Neural progenitor cell (in vitro differentiated cells): ENCODE measurements around the gene FBXO15. TPM values are rescaled to one million over a fixed set of nuclear protein-coding genes. Genes with fewer than 3 reads are reported as not detected.

Source experiments
- DNase-seq: peaks from one replicate; pipeline ENCODE4 v3.0.0-alpha.2; 2016; ENCODE audit warnings: low spot score
- H2AFZ ChIP-seq: fragments of 200-600 bp; sonication (generic); replicated peaks from 2 replicates; pipeline ENCODE4 v1.6.1; 2016; ENCODE audit warnings: antibody characterized with exemption
- H3F3A ChIP-seq: fragments of 200-600 bp; sonication (generic); 2 replicates; pipeline ENCODE4 v1.6.1; 2016; ENCODE audit warnings: antibody characterized with exemption, low read depth
- H3K27ac ChIP-seq: fragments of 200-600 bp; sonication (generic); 2 replicates; pipeline ENCODE4 v1.5.1; 2016; ENCODE audit warnings: mild to moderate bottlenecking
- H3K27me3 ChIP-seq: fragments of 200-600 bp; sonication (generic); 2 replicates; pipeline ENCODE4 v1.6.1; 2016; ENCODE audit warnings: mild to moderate bottlenecking, moderate library complexity
- H3K36me3 ChIP-seq: fragments of 200-600 bp; sonication (generic); 2 replicates; pipeline ENCODE4 v1.5.1; 2016
- H3K4me1 ChIP-seq: fragments of 200-600 bp; sonication (generic); 2 replicates; pipeline ENCODE4 v1.6.1; 2016; ENCODE audit warnings: mixed run types
- H3K4me2 ChIP-seq: fragments of 200-600 bp; sonication (generic); 2 replicates; pipeline ENCODE4 v1.6.1; 2016
- H3K4me3 ChIP-seq: fragments of 200-600 bp; sonication (generic); 2 replicates; pipeline ENCODE4 v1.5.1; 2016
- H3K79me2 ChIP-seq: fragments of 200-600 bp; sonication (generic); 2 replicates; pipeline ENCODE4 v1.6.1; 2016; ENCODE audit warnings: low read depth
- H3K9ac ChIP-seq: fragments of 200-600 bp; sonication (generic); 2 replicates; pipeline ENCODE4 v1.6.1; 2016
- H3K9me3 ChIP-seq: fragments of 200-600 bp; sonication (generic); 2 replicates; pipeline ENCODE4 v1.5.1; 2016; ENCODE audit warnings: low read depth
- H4K20me1 ChIP-seq: fragments of 200-600 bp; sonication (generic); 2 replicates; pipeline ENCODE4 v1.6.1; 2016; ENCODE audit warnings: low read depth
- H3K27ac Mint-ChIP-seq: 3 replicates; pipeline ENCODE4 v1.8.0; 2021; ENCODE audit warnings: mixed read lengths
- H3K27me3 Mint-ChIP-seq: 2 replicates; pipeline ENCODE4 v1.8.0; 2022; ENCODE audit warnings: low read depth, mild to moderate bottlenecking, inconsistent platforms, moderate library complexity, mixed read lengths; ENCODE audit not compliant: insufficient read depth
- H3K36me3 Mint-ChIP-seq: 3 replicates; pipeline ENCODE4 v1.8.0; 2021; ENCODE audit warnings: mixed read lengths
- H3K4me1 Mint-ChIP-seq: 3 replicates; pipeline ENCODE4 v1.8.0; 2021; ENCODE audit warnings: mixed read lengths
- H3K4me3 Mint-ChIP-seq: 3 replicates; pipeline ENCODE4 v1.8.0; 2021; ENCODE audit warnings: mild to moderate bottlenecking, moderate library complexity, mixed read lengths
- H3K9me3 Mint-ChIP-seq: 3 replicates; pipeline ENCODE4 v1.8.0; 2020; ENCODE audit warnings: mixed read lengths
- CTCF ChIP-seq: fragments of 200-600 bp; sonication (generic); IDR thresholded peaks from 2 replicates; pipeline ENCODE4 v1.5.1; 2017; ENCODE audit warnings: antibody characterized with exemption, mild to moderate bottlenecking
- EZH2 ChIP-seq: fragments of 200-600 bp; sonication (generic); IDR thresholded peaks from 2 replicates; pipeline ENCODE4 v1.6.1; 2017; ENCODE audit warnings: antibody characterized with exemption, mild to moderate bottlenecking, moderate library complexity
- EZH2phosphoT487 ChIP-seq: fragments of 200-600 bp; sonication (generic); IDR thresholded peaks from 2 replicates; pipeline ENCODE4 v1.6.1; 2017; ENCODE audit warnings: antibody characterized with exemption
- total RNA-seq: library from RNA; depleted of rRNA; stranded (reverse); fragments of >200 nt; gene quantifications from 2 replicates; pipeline ENCODE4 v1.2.3, GENCODE V29; 2015; ENCODE audit warnings: low replicate concordance

FBXO15 gene
- total RNA-seq, 1 donor from 2014 or later = 2.2 TPM

GRCh38 chr18:74141667-74142066 lies 6.0 kb downstream of the FBXO15 start:
- H3K9me3 ChIP-seq = no peaks in the 10 kb centered on the region
- no peak overlapping the region for H3K4me3 Mint-ChIP-seq
- H3F3A ChIP-seq = no peaks in the 10 kb centered on the region
- H3K79me2 ChIP-seq = no peaks in the 10 kb centered on the region
- peaks cover 6% of the 10 kb centered on the region for H3K4me1 Mint-ChIP-seq
- no peaks in the 10 kb centered on the region for H3K36me3 Mint-ChIP-seq
- H3K9me3 Mint-ChIP-seq = no peaks in the 10 kb centered on the region
- H4K20me1 ChIP-seq = no peaks in the 10 kb centered on the region
- H3K4me3 ChIP-seq = no peak overlapping the region
- no peak overlapping the region for H3K4me2 ChIP-seq
- no peak for DNase-seq
- no peaks in the 10 kb centered on the region for H3K4me1 ChIP-seq
- no peak for TF ChIP-seq EZH2phosphoT487
- TF ChIP-seq CTCF = no peak
- TF ChIP-seq EZH2 = no peak
- no peaks in the 10 kb centered on the region for H3K27me3 ChIP-seq
- H3K9ac ChIP-seq = no peak overlapping the region
- H3K27ac ChIP-seq = no peak overlapping the region
- H3K36me3 ChIP-seq = no peaks in the 10 kb centered on the region
- H3K27ac Mint-ChIP-seq = no peak overlapping the region
- peaks cover 2% of the 10 kb centered on the region for H3K27me3 Mint-ChIP-seq
- no peak overlapping the region for H2AFZ ChIP-seq

GRCh38 chr18:74140582-74140981 lies 7.1 kb downstream of the FBXO15 start:
- Mint-ChIP-seq H3K4me1 (peaks cover 7% of the 10 kb centered on the region), H3K36me3 (no peaks in the 10 kb centered on the region), H3K9me3 (no peaks in the 10 kb centered on the region), H3K4me3 (no peak overlapping the region), H3K27me3 (peaks cover 2% of the 10 kb centered on the region), H3K27ac (no peak overlapping the region)
- Histone ChIP-seq H3F3A (no peaks in the 10 kb centered on the region), H3K27ac (no peak overlapping the region), H3K27me3 (no peaks in the 10 kb centered on the region), H3K4me3 (no peak overlapping the region), H3K9me3 (no peaks in the 10 kb centered on the region), H3K9ac (no peak overlapping the region), H3K4me1 (no peaks in the 10 kb centered on the region), H3K36me3 (no peaks in the 10 kb centered on the region), H3K79me2 (no peaks in the 10 kb centered on the region), H4K20me1 (no peaks in the 10 kb centered on the region), H2AFZ (no peak overlapping the region), H3K4me2 (no peak overlapping the region)
- DNase-seq = no peak
- TF ChIP-seq CTCF (no peak), EZH2phosphoT487 (no peak), EZH2 (no peak)

- Histone ChIP-seq H4K20me1 (no peaks in the 10 kb centered on the region), H3K27me3 (no peaks in the 10 kb centered on the region), H3K9ac (no peak overlapping the region), H3K4me2 (no peak overlapping the region), H3K4me3 (no peak overlapping the region), H2AFZ (no peak overlapping the region), H3K36me3 (no peaks in the 10 kb centered on the region), H3K9me3 (no peaks in the 10 kb centered on the region), H3F3A (no peaks in the 10 kb centered on the region), H3K4me1 (no peaks in the 10 kb centered on the region), H3K27ac (no peak overlapping the region), H3K79me2 (no peaks in the 10 kb centered on the region)
- H3K4me3 Mint-ChIP-seq = no peak overlapping the region
- peaks cover 7% of the 10 kb centered on the region for H3K4me1 Mint-ChIP-seq
- TF ChIP-seq EZH2 = no peak
- no peak for TF ChIP-seq CTCF
- TF ChIP-seq EZH2phosphoT487 = no peak
- H3K9me3 Mint-ChIP-seq = no peaks in the 10 kb centered on the region
- peaks cover 2% of the 10 kb centered on the region for H3K27me3 Mint-ChIP-seq
- DNase-seq = no peak
- H3K36me3 Mint-ChIP-seq = no peaks in the 10 kb centered on the region
- no peak overlapping the region for H3K27ac Mint-ChIP-seq
Observed at GRCh38 chr18:74139888-74140287, 7.7 kb downstream of the FBXO15 start.
